ENCODE data around the gene ZNF154.

DNA sequence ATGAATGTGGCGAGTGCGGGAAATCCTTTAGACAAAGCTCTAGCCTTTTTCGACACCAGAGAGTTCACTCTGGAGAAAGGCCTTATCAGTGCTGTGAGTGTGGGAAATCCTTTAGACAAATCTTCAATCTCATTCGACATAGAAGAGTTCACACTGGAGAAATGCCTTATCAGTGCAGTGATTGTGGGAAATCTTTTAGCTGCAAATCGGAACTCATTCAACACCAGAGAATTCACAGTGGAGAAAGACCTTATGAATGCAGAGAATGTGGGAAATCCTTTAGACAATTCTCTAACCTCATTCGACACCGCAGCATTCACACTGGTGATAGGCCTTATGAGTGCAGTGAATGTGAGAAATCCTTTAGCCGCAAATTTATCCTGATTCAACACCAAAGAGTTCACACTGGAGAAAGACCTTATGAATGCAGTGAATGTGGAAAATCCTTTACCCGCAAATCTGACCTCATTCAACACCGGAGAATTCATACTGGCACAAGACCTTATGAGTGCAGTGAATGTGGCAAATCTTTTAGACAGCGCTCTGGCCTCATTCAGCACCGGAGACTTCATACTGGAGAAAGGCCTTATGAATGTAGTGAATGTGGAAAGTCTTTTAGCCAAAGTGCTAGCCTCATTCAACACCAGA is 21.5 kb downstream of the ZNF154 start:
- no peak for TF ChIP-seq POLR2AphosphoS5 (IDR thresholded peaks at IDR 0.05)
- TF ChIP-seq, protein P1, sequence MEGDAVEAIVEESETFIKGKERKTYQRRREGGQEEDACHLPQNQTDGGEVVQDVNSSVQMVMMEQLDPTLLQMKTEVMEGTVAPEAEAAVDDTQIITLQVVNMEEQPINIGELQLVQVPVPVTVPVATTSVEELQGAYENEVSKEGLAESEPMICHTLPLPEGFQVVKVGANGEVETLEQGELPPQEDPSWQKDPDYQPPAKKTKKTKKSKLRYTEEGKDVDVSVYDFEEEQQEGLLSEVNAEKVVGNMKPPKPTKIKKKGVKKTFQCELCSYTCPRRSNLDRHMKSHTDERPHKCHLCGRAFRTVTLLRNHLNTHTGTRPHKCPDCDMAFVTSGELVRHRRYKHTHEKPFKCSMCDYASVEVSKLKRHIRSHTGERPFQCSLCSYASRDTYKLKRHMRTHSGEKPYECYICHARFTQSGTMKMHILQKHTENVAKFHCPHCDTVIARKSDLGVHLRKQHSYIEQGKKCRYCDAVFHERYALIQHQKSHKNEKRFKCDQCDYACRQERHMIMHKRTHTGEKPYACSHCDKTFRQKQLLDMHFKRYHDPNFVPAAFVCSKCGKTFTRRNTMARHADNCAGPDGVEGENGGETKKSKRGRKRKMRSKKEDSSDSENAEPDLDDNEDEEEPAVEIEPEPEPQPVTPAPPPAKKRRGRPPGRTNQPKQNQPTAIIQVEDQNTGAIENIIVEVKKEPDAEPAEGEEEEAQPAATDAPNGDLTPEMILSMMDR (IDR thresholded peaks at IDR 0.05): no peak
- TF ChIP-seq EP300 (IDR thresholded peaks at IDR 0.05): no peak
